Measurements from ENCODE around the gene PGP.
A peak's percentile ranks its signal among the peaks of the same experiment; 100 is the strongest.

PGP gene

DNA sequence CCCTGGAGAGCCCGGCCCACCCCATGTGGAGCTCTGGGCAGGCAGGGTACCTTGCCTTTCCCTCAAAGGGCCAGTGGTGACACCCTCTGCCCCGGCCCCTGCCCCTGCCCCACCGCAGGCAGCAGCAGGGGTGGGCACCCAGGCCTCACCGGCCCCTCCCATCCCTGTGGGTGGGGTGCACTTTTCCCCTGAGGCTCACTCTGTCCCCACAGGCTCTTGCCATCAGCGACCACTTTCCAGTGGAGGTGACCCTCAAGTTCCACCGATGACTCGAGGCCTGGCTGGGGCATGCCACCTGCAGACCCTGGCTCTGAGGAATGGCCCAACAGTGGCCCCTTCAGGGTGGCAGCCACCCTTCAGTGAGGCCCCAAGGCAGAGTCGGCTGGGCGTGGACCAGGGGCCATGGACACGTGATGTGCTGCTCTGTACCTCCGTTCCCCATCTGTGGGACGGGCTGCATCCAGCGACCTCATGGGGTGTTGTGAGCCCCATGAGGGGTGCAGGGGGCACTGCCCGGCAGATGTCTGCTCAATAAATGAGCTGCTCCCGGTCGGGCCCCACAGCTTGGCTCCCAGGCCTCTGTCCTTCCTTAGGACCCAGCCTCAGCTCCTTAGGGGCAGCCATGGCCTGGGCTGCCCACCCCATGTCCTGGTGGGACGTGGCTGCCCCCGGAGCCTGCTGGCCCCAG is 23.7 kb upstream of the PGP start:
- Histone ChIP-seq H3K4me3 (ENCODE audit: low read depth, low read length) (no peak overlapping the region), H3K36me3 (replicated peaks) (peaks cover 32% of the 10 kb centered on the region), H3K27ac (no peak overlapping the region), H3K27me3 (replicated peaks) (peaks cover 5% of the 10 kb centered on the region)
- TF ChIP-seq, protein P1, sequence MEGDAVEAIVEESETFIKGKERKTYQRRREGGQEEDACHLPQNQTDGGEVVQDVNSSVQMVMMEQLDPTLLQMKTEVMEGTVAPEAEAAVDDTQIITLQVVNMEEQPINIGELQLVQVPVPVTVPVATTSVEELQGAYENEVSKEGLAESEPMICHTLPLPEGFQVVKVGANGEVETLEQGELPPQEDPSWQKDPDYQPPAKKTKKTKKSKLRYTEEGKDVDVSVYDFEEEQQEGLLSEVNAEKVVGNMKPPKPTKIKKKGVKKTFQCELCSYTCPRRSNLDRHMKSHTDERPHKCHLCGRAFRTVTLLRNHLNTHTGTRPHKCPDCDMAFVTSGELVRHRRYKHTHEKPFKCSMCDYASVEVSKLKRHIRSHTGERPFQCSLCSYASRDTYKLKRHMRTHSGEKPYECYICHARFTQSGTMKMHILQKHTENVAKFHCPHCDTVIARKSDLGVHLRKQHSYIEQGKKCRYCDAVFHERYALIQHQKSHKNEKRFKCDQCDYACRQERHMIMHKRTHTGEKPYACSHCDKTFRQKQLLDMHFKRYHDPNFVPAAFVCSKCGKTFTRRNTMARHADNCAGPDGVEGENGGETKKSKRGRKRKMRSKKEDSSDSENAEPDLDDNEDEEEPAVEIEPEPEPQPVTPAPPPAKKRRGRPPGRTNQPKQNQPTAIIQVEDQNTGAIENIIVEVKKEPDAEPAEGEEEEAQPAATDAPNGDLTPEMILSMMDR (IDR thresholded peaks at IDR 0.05; ENCODE audit: low read depth, low read length, missing control alignments), result no peak
- DNase-seq, result no peak
- in situ Hi-C loops (cut with HindIII; ENCODE audit: low pct_ligation_motif_present, low sequenced_read_pairs), result no loop called here

DNA sequence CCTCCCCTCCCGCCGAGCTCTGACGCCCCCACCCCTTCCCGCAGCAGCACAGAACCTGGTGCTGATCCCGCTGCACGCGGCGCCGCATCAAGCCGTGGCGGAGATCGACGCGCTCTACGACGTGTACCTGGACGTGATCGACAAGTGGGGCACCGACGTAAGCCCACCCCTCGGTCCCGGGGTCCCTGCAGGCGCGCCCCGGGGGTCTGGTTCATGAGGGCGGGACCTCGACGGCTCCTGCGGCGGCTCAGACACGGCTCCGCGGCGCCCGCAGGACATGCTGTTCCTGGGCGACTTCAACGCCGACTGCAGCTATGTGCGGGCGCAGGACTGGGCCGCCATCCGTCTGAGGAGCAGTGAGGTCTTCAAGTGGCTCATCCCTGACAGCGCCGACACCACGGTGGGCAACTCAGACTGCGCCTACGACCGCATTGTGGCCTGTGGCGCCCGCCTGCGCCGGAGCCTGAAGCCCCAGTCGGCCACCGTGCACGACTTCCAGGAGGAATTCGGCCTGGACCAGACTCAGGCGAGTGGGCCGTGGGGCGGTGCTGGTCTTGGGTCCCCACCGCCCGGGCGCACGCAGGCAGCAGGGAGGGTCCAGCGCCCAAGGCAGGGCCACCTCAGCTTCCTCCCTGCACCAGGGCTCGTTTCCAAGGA is 23.0 kb upstream of the PGP start:
- Histone ChIP-seq H3K36me3 (replicated peaks) (peaks cover 31% of the 10 kb centered on the region), H3K4me3 (ENCODE audit: low read depth, low read length) (no peak overlapping the region), H3K27me3 (replicated peaks) (peaks cover 5% of the 10 kb centered on the region), H3K27ac (no peak overlapping the region)
- in situ Hi-C loops (cut with HindIII; ENCODE audit: low pct_ligation_motif_present, low sequenced_read_pairs), result no loop called here
- TF ChIP-seq, protein P1 (IDR thresholded peaks at IDR 0.05; ENCODE audit: low read depth, low read length, missing control alignments), result no peak
- DNase-seq, result no peak

DNA sequence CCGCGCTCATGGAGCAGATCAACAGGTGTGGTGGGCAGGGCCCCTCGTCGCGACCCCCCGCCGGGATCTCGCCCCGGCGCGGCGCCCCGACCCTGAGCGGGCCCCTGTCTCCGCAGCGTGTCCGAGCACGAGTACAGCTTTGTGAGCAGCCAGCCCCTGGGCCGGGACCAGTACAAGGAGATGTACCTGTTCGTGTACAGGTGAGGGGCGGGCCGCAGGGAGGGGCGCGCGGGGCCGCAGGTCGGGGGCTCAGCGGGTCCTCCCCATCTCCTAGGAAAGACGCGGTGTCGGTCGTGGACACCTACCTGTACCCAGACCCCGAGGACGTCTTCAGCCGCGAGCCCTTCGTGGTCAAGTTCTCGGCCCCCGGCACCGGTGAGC is 22.5 kb upstream of the PGP start:
- DNase-seq, result no peak
- peaks cover 5% of the 10 kb centered on the region for H3K27me3 ChIP-seq (replicated peaks)
- TF ChIP-seq, protein P1 (IDR thresholded peaks at IDR 0.05; ENCODE audit: low read depth, low read length, missing control alignments), result no peak
- no peak overlapping the region for H3K27ac ChIP-seq
- in situ Hi-C loops (cut with HindIII; ENCODE audit: low pct_ligation_motif_present, low sequenced_read_pairs), result no loop called here
- peak overlapping the region; percentile 24 for H3K4me3 ChIP-seq (ENCODE audit: low read depth, low read length)
- peaks cover 31% of the 10 kb centered on the region for H3K36me3 ChIP-seq (replicated peaks)

DNA sequence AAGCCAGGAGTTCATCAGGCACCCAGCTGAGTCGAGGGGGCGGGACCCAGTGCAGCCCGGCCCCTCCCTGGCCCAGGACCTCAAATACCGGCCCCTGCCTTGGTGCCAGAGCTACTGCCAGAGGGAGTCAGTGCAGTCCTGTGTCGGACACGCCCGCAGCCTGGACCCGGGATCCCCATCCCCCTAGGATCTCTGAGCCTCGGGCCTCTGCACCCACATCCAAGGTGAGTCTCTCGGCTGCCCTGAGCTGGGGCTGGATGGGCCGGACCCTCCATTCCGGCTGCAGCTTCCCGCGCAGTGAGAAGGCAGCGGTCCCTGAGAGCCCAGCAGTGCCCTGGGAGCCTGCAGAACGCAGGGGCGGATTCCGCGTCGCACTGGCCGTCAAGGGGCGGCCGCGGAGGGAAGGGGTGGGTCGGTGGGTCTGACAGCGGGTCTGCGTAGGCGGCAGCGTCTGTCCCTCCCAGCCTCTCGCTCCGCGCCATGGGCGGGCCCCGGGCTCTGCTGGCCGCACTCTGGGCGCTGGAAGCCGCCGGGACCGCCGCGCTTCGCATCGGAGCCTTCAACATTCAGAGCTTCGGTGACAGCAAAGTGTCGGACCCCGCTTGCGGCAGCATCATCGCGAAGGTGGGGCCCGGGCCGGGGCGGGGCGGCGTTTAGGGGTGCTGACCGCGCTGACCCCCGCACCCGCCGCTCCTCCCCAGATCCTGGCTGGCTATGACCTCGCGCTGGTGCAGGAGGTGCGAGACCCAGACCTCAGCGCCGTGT is 21.9 kb upstream of the PGP start, which contains the start of gene DNASE1L2:
TSS of gene DNASE1L2 (plus strand) at position 108 of the 765 bp plus-strand sequence. CDS start at position 481, 373 bp downstream.
- TF ChIP-seq, protein P1 (IDR thresholded peaks at IDR 0.05; ENCODE audit: low read depth, low read length, missing control alignments), result no peak
- in situ Hi-C loops (cut with HindIII; ENCODE audit: low pct_ligation_motif_present, low sequenced_read_pairs), result no loop called here
- Histone ChIP-seq H3K36me3 (replicated peaks) (peaks cover 37% of the 10 kb centered on the region), H3K27ac (no peak within 1 kb of the TSS), H3K4me3 (ENCODE audit: low read depth, low read length) (peak within 1 kb of the TSS; percentile 24), H3K27me3 (replicated peaks) (peaks cover 5% of the 10 kb centered on the region)
- no peak for DNase-seq

DNA sequence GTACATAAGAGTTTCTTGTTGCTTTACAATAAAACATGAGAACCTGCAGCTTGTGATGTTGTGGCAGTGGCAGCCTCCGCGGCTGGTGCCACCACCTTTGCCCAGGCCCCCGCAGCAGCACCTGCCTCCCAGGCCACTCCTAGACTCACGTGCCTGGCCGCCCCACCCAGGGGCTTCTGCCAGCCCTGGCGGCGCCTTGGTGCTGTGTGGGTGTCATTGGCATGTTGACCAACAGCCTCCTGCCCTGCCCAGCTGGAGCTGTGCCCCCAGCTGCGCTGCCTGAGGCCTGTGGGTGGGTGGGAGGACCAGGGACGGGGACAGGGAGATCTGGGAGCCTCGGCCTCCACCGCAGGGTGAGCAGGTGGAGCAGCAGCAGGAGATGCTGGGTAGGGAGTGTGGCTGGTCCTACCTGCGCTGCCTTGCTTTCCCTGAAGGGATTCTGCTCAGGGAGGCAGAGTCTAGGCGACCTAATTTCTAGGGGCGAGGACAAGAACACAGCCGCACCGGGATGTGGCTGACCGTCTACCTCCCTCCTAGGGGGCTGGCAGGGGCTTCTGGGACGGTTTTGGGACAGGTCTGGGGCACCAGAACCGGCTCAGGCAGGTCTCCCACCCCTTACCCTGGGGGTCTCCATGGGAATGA is 21.2 kb upstream of the PGP start:
- Histone ChIP-seq H3K27ac (no peak overlapping the region), H3K4me3 (ENCODE audit: low read depth, low read length) (no peak overlapping the region), H3K36me3 (replicated peaks) (peaks cover 38% of the 10 kb centered on the region), H3K27me3 (replicated peaks) (peaks cover 5% of the 10 kb centered on the region)
- in situ Hi-C loops (cut with HindIII; ENCODE audit: low pct_ligation_motif_present, low sequenced_read_pairs), result no loop called here
- DNase-seq, result no peak
- TF ChIP-seq, protein P1 (IDR thresholded peaks at IDR 0.05; ENCODE audit: low read depth, low read length, missing control alignments), result no peak

Measured in brain microvascular endothelial cell (primary cell).